WTC11 (cell line): ENCODE data around the gene LTA.

Experiments used
- ATF2 ChIP-seq: sonication (generic); formaldehyde crosslinking; IDR thresholded peaks from 2 replicates; pipeline ENCODE4 v1.8.1; 2022; ENCODE audit warnings: low read depth, missing genetic modification reagents, borderline replicate concordance
- CBFB ChIP-seq: sonication (generic); formaldehyde crosslinking; IDR thresholded peaks from 2 replicates; pipeline ENCODE4 v1.8.1; 2022; ENCODE audit warnings: mild to moderate bottlenecking, low read depth, missing genetic modification reagents
- CREM ChIP-seq: sonication (generic); formaldehyde crosslinking; IDR thresholded peaks from 2 replicates; pipeline ENCODE4 v1.8.1; 2022; ENCODE audit warnings: mild to moderate bottlenecking, missing genetic modification reagents, moderate library complexity
- ELF4 ChIP-seq: sonication (generic); formaldehyde crosslinking; IDR thresholded peaks from 2 replicates; pipeline ENCODE4 v1.8.1; 2022; ENCODE audit warnings: low read depth, mild to moderate bottlenecking, moderate library complexity, missing genetic modification reagents
- FOXJ3 ChIP-seq: sonication (generic); formaldehyde crosslinking; IDR thresholded peaks from 2 replicates; pipeline ENCODE4 v1.9.0; 2021; ENCODE audit warnings: missing genetic modification reagents, mild to moderate bottlenecking, borderline replicate concordance
- FOXP1 ChIP-seq: sonication (generic); formaldehyde crosslinking; IDR thresholded peaks from 2 replicates; pipeline ENCODE4 v1.8.0; 2022; ENCODE audit warnings: missing genetic modification reagents, mild to moderate bottlenecking, moderate library complexity, borderline replicate concordance
- MLX ChIP-seq: sonication (generic); formaldehyde crosslinking; IDR thresholded peaks from 2 replicates; pipeline ENCODE4 v1.8.1; 2023; ENCODE audit warnings: mild to moderate bottlenecking, missing genetic modification reagents, moderate library complexity
- ZNF263 ChIP-seq: sonication (generic); formaldehyde crosslinking; IDR thresholded peaks from 2 replicates; pipeline ENCODE4 v1.8.1; 2022; ENCODE audit warnings: low read depth, mild to moderate bottlenecking, moderate library complexity, missing genetic modification reagents
- TF ChIP-seq, protein P1 (sequence below): sonication (generic); formaldehyde crosslinking; IDR thresholded peaks from 2 replicates; pipeline ENCODE4 v1.8.0; 2022; ENCODE audit warnings: missing genetic modification reagents

DNA sequence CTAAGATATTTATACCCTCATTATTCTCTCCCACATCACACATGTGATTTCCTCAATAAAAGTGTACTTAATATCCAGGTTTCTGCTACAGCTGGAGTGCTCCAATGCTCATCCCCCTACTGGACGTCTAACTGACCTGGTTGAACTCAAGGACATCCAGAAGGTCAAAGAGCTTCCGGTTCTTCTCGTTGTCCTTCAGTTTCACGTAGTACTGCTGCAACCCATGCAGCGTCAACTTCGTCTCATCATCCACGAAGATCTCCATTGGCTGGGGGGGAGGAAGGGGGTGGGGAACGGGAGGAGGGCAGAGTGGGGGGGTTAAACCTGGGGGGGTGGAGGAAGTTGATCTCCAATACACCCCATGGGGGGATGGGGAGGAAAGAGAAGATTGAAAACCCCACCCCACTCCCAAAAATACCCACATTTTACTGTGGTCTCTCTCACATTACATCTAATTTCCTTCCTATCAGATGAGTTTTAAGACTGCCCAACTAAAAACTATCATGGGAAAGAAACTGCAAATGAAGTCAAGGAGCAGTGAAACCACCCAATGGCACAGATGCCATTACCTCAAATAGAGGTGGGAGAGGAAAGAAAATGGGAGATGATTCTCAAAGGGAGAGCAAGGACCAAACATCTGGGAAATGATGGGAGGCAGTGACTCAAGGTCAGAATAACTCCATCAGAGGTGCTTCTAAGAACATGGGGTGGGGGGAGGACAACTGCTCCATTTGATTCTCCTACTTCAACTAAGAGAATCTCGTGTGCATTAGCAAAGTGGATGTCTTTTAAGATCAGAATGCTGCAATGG, 39.2 kb upstream of the LTA start:
- no peak for TF ChIP-seq ZNF263 (CRISPR knock-in tag)
- TF ChIP-seq ATF2 (CRISPR knock-in tag): no peak
- no peak for TF ChIP-seq CBFB (CRISPR knock-in tag)
- no peak for TF ChIP-seq FOXJ3 (CRISPR knock-in tag)
- no peak for TF ChIP-seq ELF4 (CRISPR knock-in tag)
- TF ChIP-seq MLX (CRISPR knock-in tag): no peak
- no peak for TF ChIP-seq FOXP1 (CRISPR knock-in tag)
- TF ChIP-seq CREM: no peak
- TF ChIP-seq, protein P1, sequence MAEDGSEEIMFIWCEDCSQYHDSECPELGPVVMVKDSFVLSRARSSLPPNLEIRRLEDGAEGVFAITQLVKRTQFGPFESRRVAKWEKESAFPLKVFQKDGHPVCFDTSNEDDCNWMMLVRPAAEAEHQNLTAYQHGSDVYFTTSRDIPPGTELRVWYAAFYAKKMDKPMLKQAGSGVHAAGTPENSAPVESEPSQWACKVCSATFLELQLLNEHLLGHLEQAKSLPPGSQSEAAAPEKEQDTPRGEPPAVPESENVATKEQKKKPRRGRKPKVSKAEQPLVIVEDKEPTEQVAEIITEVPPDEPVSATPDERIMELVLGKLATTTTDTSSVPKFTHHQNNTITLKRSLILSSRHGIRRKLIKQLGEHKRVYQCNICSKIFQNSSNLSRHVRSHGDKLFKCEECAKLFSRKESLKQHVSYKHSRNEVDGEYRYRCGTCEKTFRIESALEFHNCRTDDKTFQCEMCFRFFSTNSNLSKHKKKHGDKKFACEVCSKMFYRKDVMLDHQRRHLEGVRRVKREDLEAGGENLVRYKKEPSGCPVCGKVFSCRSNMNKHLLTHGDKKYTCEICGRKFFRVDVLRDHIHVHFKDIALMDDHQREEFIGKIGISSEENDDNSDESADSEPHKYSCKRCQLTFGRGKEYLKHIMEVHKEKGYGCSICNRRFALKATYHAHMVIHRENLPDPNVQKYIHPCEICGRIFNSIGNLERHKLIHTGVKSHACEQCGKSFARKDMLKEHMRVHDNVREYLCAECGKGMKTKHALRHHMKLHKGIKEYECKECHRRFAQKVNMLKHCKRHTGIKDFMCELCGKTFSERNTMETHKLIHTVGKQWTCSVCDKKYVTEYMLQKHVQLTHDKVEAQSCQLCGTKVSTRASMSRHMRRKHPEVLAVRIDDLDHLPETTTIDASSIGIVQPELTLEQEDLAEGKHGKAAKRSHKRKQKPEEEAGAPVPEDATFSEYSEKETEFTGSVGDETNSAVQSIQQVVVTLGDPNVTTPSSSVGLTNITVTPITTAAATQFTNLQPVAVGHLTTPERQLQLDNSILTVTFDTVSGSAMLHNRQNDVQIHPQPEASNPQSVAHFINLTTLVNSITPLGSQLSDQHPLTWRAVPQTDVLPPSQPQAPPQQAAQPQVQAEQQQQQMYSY (CRISPR knock-in tag): no peak
